HepG2 (cell line): ENCODE measurements around the gene INPP5E. TPM values are rescaled to one million over a fixed set of nuclear protein-coding genes. Genes with fewer than 3 reads are reported as not detected.

ENCODE experiments used
- CCAR2 ChIP-seq: fragments of 200-400 bp; formaldehyde crosslinking; optimal IDR thresholded peaks from 2 replicates; pipeline ENCODE3; 2018; ENCODE audit warnings: low read depth, mild to moderate bottlenecking, low read length, moderate library complexity
- FOXP4 ChIP-seq: sonication (generic); formaldehyde crosslinking; IDR thresholded peaks from 2 replicates; pipeline ENCODE4 v1.4.0; 2020; ENCODE audit warnings: missing genetic modification reagents
- HNRNPLL ChIP-seq: fragments of 200-400 bp; formaldehyde crosslinking; IDR thresholded peaks from 2 replicates; pipeline ENCODE4 v1.6.1; 2017; ENCODE audit warnings: mild to moderate bottlenecking, low read depth, low read length; ENCODE audit not compliant: poor library complexity, severe bottlenecking
- NCOA1 ChIP-seq: sonication (generic); formaldehyde crosslinking; IDR thresholded peaks from 2 replicates; pipeline ENCODE4 v1.9.0; 2021; ENCODE audit warnings: missing genetic modification reagents
- NR2F2 ChIP-seq: IDR thresholded peaks from 2 replicates; pipeline ENCODE4 v1.6.1; 2012; ENCODE audit warnings: low read depth, inconsistent platforms, borderline replicate concordance
- PBX2 ChIP-seq: IDR thresholded peaks from 2 replicates; pipeline ENCODE4 v1.6.1; 2016; ENCODE audit warnings: control low read depth
- RFX3 ChIP-seq: IDR thresholded peaks from 2 replicates; pipeline ENCODE4 v1.6.1; 2016; ENCODE audit warnings: missing biosample characterization, missing genetic modification reagents
- SYNCRIP ChIP-seq: fragments of 200-400 bp; formaldehyde crosslinking; IDR thresholded peaks from 2 replicates; pipeline ENCODE4 v1.6.1; 2018; ENCODE audit warnings: mild to moderate bottlenecking, low read depth, low read length; ENCODE audit not compliant: insufficient read depth
- YEATS4 ChIP-seq: sonication (generic); formaldehyde crosslinking; IDR thresholded peaks from 2 replicates; pipeline ENCODE4 v1.4.0; 2020; ENCODE audit warnings: missing genetic modification reagents, borderline replicate concordance
- ZBTB25 ChIP-seq: IDR thresholded peaks from 2 replicates; pipeline ENCODE4 v1.6.1; 2018; ENCODE audit warnings: missing genetic modification reagents
- ZBTB39 ChIP-seq: sonication (generic); formaldehyde crosslinking; IDR thresholded peaks from 2 replicates; pipeline ENCODE4 v1.5.0; 2020; ENCODE audit warnings: missing genetic modification reagents
- ZC3H13 ChIP-seq: sonication (generic); formaldehyde crosslinking; IDR thresholded peaks from 2 replicates; pipeline ENCODE4 v1.8.1; 2023; ENCODE audit warnings: mild to moderate bottlenecking, missing genetic modification reagents, moderate library complexity
- ZC3H4 ChIP-seq: sonication (generic); formaldehyde crosslinking; IDR thresholded peaks from 2 replicates; pipeline ENCODE4 v1.4.0; 2020; ENCODE audit warnings: missing genetic modification reagents, borderline replicate concordance
- ZNF3 ChIP-seq: IDR thresholded peaks from 2 replicates; pipeline ENCODE4 v1.7.0; 2017; ENCODE audit warnings: inconsistent platforms
- ZNF317 ChIP-seq: sonication (generic); formaldehyde crosslinking; IDR thresholded peaks from 2 replicates; pipeline ENCODE4 v1.5.0; 2020; ENCODE audit warnings: mild to moderate bottlenecking, missing genetic modification reagents
- ZNF543 ChIP-seq: sonication (generic); formaldehyde crosslinking; IDR thresholded peaks from 2 replicates; pipeline ENCODE4 v1.4.0; 2020; ENCODE audit warnings: mild to moderate bottlenecking, missing genetic modification reagents
- polyA plus RNA-seq, 8 experiments: library from polyadenylated mRNA; depleted of rRNA in 3 of 8; stranded (reverse) in 7 of 8; unstranded in 1 of 8; fragments of >200 nt; fragmentation: Illumina TruSeq in 4 of 8; extraction: Trizol in 4 of 8; gene quantifications; 2 replicates each; pipeline versions ENCODE4 v1.2.1 to v1.2.3, GENCODE V29; 2011 to 2016; ENCODE audit warnings: low read depth in 4 of 8, missing spikeins in 1 of 8, mixed read lengths in 1 of 8; ENCODE audit not compliant: insufficient read depth in 1 of 8
- total RNA-seq, 5 experiments: library from RNA; depleted of rRNA; stranded (reverse); fragments of >200 nt; fragmentation: Illumina TruSeq; extraction: Trizol; gene quantifications; 2 replicates each; pipeline ENCODE4 v1.2.3, GENCODE V29; 2016; ENCODE audit warnings: low read depth in 1 of 5
- TF ChIP-seq, protein P1 (sequence below): sonication (generic); formaldehyde crosslinking; IDR thresholded peaks from 2 replicates; pipeline ENCODE4 v1.8.0; 2022; ENCODE audit warnings: mild to moderate bottlenecking, missing genetic modification reagents, moderate library complexity
- TF ChIP-seq, protein P2 (sequence below): sonication (generic); formaldehyde crosslinking; IDR thresholded peaks from 2 replicates; pipeline ENCODE4 v1.9.0; 2021; ENCODE audit warnings: missing genetic modification reagents, mild to moderate bottlenecking, borderline replicate concordance
- TF ChIP-seq, protein P3 (sequence below): sonication (generic); formaldehyde crosslinking; IDR thresholded peaks from 2 replicates; pipeline ENCODE4 v1.4.0; 2020; ENCODE audit warnings: missing genetic modification reagents

INPP5E gene
- total and polyA plus RNA-seq, 2 of the 13 experiments (the other 11 are each of a cell fraction or from before 2014, with no cell fraction given), result 5.5 TPM

DNA sequence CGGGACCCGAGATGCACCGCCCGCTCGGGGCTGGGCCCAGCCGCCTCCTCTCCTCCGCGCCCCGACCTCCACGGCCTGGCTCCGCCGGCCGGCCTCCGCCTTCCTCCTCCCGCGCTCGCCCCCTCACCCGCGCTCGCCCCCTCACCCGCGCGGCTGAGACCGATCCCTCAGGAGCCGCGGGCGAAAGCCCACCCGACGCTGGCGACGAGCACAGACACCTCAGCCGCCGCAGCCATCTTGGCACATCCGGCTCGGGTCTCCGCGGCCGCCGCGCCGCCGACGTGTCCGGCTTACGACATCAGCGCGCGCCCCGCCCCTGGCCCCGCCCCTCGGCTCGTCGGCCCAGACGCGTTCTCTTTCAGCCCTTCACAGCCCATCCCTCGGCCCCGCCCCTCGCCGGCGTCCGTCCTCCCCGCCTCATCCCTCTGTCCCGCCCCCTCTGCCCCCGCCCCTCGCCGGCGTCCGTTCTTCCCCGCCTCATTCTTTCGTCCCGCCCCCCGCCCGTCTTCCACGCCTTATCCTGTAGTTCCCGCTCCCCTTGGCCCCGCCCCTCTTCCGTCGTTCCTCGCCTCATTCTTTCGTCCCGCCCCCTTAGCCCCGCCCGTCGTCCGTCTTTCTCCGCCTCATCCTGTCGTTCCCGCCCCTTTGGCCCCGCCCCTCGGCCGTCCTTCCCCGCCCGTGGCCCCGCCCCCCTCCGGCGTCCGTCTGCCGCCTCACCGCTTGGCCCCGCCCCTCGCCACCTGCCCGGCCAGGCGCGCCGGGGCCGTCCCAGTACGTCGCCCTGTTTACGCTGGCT is 43.3 kb upstream of the INPP5E start, which contains the start of gene SEC16A (continued):
- TF ChIP-seq PBX2, result no peak
- peak; percentile 97 for TF ChIP-seq ZC3H13
- no peak for TF ChIP-seq ZNF317 (CRISPR knock-in tag)
- no peak for TF ChIP-seq RFX3 (CRISPR knock-in tag)
- TF ChIP-seq, protein P1, sequence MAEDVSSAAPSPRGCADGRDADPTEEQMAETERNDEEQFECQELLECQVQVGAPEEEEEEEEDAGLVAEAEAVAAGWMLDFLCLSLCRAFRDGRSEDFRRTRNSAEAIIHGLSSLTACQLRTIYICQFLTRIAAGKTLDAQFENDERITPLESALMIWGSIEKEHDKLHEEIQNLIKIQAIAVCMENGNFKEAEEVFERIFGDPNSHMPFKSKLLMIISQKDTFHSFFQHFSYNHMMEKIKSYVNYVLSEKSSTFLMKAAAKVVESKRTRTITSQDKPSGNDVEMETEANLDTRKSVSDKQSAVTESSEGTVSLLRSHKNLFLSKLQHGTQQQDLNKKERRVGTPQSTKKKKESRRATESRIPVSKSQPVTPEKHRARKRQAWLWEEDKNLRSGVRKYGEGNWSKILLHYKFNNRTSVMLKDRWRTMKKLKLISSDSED (CRISPR knock-in tag), result no peak
- TF ChIP-seq ZBTB25 (CRISPR knock-in tag), result peak; percentile 36; the same call in 1 of the 2 replicates
- TF ChIP-seq, protein P2, sequence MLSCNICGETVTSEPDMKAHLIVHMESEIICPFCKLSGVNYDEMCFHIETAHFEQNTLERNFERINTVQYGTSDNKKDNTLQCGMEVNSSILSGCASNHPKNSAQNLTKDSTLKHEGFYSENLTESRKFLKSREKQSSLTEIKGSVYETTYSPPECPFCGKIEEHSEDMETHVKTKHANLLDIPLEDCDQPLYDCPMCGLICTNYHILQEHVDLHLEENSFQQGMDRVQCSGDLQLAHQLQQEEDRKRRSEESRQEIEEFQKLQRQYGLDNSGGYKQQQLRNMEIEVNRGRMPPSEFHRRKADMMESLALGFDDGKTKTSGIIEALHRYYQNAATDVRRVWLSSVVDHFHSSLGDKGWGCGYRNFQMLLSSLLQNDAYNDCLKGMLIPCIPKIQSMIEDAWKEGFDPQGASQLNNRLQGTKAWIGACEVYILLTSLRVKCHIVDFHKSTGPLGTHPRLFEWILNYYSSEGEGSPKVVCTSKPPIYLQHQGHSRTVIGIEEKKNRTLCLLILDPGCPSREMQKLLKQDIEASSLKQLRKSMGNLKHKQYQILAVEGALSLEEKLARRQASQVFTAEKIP, result no peak
- TF ChIP-seq HNRNPLL, result peak; percentile 92
- TF ChIP-seq, protein P3, sequence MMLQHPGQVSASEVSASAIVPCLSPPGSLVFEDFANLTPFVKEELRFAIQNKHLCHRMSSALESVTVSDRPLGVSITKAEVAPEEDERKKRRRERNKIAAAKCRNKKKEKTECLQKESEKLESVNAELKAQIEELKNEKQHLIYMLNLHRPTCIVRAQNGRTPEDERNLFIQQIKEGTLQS (CRISPR knock-in tag), result no peak
- TF ChIP-seq FOXP4 (CRISPR knock-in tag), result 0 out of 2 replicates have a peak, but pooled peaks have one; percentile 22
- no peak for TF ChIP-seq ZNF543
- TF ChIP-seq SYNCRIP, result no peak
- TF ChIP-seq YEATS4, result peak; percentile 90
- no peak for TF ChIP-seq ZC3H4 (CRISPR knock-in tag)
- TF ChIP-seq CCAR2, result no peak
- no peak for TF ChIP-seq ZNF3 (CRISPR knock-in tag)
- TF ChIP-seq NR2F2, result no peak
- no peak for TF ChIP-seq ZBTB39
- no peak for TF ChIP-seq NCOA1
